Measurements from ENCODE around the gene SFR1.

DNA sequence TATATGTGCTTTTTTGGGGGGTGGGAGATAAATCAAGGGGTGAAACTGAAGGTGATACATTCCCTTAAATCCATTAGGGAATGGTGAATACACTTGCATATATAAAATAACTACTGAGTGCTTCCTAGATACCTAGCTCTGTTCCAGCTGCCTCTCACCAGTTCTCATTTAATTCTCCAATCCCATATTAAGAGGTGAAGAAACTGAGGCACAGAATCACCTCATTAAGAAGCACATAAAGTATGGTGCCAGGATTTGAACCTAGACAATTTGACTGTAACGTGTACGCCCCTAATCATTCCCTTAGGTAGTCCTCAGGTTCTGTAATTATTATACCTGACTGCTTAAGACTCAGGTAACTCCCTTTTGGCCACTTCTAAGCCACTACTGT is 1.5 kb upstream of the SFR1 start:
- TF ChIP-seq, protein P1, sequence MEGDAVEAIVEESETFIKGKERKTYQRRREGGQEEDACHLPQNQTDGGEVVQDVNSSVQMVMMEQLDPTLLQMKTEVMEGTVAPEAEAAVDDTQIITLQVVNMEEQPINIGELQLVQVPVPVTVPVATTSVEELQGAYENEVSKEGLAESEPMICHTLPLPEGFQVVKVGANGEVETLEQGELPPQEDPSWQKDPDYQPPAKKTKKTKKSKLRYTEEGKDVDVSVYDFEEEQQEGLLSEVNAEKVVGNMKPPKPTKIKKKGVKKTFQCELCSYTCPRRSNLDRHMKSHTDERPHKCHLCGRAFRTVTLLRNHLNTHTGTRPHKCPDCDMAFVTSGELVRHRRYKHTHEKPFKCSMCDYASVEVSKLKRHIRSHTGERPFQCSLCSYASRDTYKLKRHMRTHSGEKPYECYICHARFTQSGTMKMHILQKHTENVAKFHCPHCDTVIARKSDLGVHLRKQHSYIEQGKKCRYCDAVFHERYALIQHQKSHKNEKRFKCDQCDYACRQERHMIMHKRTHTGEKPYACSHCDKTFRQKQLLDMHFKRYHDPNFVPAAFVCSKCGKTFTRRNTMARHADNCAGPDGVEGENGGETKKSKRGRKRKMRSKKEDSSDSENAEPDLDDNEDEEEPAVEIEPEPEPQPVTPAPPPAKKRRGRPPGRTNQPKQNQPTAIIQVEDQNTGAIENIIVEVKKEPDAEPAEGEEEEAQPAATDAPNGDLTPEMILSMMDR (conservative IDR thresholded peaks at IDR 0.05) = no peak
- TF ChIP-seq EZH2 (IDR thresholded peaks at IDR 0.05; ENCODE audit: low read depth) = no peak

Data from PC-9 (cell line).